ENCODE data around the gene GALNT18.

DNA sequence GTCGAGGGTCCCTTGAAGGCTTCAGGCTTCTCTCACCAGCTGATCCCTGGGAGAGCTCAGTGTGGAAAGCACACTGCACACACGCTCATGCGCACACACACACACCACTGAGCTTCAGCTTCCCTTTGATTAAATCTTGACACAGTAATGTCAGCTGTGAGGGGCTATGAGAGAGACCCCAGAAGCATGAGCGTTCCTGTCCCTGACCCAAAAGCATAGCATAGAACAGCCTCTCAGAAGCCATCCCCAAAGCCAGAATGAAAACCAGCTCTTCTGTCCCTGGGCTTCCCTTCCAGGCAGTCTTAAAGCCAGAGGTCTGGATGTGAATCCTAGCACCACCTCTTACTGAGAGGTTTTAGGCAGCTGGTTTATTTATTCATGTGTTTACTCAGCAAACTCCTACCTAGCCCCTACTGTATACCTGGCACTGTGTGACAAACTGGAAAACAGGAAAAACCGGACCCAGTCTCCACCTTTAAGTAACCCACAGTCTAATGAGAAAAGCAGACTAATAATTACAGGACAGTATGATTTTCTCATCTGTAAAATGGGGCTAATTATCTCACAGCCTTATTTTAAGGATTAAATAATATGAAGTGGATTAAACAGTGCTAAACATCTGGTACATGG lies 15.9 kb downstream of the GALNT18 start:
- no peak for TF ChIP-seq SPI1 (IDR thresholded peaks at IDR 0.05; ENCODE audit: borderline replicate concordance, low read depth)
- TF ChIP-seq, protein P1, sequence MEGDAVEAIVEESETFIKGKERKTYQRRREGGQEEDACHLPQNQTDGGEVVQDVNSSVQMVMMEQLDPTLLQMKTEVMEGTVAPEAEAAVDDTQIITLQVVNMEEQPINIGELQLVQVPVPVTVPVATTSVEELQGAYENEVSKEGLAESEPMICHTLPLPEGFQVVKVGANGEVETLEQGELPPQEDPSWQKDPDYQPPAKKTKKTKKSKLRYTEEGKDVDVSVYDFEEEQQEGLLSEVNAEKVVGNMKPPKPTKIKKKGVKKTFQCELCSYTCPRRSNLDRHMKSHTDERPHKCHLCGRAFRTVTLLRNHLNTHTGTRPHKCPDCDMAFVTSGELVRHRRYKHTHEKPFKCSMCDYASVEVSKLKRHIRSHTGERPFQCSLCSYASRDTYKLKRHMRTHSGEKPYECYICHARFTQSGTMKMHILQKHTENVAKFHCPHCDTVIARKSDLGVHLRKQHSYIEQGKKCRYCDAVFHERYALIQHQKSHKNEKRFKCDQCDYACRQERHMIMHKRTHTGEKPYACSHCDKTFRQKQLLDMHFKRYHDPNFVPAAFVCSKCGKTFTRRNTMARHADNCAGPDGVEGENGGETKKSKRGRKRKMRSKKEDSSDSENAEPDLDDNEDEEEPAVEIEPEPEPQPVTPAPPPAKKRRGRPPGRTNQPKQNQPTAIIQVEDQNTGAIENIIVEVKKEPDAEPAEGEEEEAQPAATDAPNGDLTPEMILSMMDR (IDR thresholded peaks at IDR 0.05; ENCODE audit: insufficient read depth, low read length): no peak
- TF ChIP-seq, protein P2, sequence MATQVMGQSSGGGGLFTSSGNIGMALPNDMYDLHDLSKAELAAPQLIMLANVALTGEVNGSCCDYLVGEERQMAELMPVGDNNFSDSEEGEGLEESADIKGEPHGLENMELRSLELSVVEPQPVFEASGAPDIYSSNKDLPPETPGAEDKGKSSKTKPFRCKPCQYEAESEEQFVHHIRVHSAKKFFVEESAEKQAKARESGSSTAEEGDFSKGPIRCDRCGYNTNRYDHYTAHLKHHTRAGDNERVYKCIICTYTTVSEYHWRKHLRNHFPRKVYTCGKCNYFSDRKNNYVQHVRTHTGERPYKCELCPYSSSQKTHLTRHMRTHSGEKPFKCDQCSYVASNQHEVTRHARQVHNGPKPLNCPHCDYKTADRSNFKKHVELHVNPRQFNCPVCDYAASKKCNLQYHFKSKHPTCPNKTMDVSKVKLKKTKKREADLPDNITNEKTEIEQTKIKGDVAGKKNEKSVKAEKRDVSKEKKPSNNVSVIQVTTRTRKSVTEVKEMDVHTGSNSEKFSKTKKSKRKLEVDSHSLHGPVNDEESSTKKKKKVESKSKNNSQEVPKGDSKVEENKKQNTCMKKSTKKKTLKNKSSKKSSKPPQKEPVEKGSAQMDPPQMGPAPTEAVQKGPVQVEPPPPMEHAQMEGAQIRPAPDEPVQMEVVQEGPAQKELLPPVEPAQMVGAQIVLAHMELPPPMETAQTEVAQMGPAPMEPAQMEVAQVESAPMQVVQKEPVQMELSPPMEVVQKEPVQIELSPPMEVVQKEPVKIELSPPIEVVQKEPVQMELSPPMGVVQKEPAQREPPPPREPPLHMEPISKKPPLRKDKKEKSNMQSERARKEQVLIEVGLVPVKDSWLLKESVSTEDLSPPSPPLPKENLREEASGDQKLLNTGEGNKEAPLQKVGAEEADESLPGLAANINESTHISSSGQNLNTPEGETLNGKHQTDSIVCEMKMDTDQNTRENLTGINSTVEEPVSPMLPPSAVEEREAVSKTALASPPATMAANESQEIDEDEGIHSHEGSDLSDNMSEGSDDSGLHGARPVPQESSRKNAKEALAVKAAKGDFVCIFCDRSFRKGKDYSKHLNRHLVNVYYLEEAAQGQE (IDR thresholded peaks at IDR 0.05; ENCODE audit: insufficient replicate concordance, low read depth): no peak
